ENCODE results near the gene CDKN1B. TPM values are rescaled to one million over a fixed set of nuclear protein-coding genes. Genes with fewer than 3 reads are reported as not detected.

CDKN1B gene
- total RNA-seq, 1 donor from 2014 or later = 143 TPM

DNA sequence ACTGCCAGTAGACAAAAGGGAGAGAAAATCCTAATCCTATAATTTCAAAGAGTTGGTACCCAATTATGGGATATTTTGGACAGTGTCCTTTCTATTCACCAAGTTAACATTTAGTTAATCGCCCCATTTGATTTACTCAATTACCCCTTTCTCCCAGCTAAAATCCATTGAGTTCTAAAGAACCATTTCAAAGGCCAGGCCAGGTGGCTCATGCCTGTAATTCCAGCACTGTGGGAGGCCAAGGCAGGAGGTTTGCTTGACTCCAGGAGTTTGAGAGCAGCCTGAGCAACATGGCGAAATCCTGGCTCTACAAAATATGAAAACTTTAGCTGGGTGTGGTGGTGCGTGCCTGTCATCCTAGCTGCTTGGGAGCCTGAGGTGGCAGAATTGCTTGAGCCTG lies 15.7 kb upstream of the CDKN1B start:
- no peak for DNase-seq

DNA sequence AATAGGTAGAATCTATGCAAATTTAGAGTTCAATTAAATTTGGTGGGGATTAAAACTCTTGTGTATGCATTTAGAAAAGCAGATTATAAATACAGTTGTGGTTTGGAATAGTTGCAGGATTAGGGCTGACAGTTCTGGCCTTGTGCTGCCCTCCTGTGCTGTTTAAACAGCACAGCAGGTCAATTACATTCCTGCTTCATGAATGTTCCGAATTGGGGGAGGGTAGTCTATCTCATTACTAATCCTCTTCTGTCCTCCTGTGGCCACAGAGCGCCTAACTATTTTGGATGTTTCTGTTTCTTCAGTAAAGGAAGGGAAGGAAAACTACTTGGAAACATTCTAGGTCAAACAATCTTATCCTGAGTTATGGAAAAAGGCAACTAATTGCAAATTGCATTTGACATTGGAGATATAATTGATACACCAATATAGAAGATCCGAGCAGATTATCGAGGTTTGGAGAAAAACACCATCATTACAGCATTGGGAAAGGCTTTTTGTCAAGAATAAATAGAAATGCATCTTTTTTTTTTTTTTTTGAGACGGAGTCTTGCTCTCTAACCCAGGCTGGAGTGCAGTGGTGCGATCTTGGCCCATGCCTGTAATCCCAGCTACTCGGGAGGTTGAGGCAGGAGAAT lies 12.5 kb upstream of the CDKN1B start:
- DNase-seq = no peak

DNA sequence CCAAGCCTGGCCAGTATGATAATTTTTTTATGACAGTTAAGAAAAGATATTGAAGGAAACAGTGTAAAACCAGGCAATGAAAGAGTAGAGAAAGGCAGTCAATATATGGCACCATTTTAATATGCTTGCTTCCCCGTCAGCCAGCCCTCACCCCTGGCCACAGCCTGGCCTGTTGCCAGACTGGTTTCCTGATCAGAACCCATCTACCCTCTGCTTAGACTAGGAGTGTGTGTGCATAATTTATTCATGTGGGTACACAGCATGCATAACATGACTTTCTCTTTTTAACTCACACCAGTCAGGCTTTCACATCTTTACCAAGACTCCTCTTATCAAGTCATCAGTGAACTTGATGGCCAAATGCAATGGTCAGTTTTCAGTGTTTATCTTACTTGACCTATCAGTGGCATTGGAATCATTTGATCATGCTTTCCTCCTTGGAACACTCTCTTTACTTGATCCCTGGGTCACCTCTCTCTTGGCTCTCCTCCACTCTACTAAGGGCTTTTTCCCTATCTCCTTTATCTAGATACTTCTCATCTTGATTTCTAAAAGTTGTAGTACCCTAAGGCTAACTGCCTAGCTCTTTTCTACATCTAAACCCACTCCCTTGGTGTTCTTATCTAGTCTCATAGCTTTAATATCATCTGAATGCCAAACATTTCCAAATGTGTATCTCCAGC lies 11.2 kb upstream of the CDKN1B start:
- no peak for DNase-seq

DNA sequence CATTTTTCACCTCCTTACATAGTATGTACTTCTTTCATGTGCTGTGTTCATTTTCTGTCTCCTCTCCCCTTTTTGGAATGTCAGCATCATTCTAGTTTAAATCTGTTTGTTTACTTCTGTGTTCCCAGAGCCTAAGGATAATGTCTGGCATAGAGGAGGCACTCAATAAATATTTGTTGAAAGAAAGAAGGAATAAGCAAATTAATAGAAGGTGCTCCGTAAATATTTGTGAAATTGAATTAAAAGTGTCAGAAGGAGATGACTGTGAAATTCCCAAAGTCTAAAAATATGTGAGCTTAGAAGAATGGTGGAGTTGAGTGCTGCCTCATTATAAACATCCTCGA lies 3.3 kb upstream of the CDKN1B start:
- DNase-seq = no peak

DNA sequence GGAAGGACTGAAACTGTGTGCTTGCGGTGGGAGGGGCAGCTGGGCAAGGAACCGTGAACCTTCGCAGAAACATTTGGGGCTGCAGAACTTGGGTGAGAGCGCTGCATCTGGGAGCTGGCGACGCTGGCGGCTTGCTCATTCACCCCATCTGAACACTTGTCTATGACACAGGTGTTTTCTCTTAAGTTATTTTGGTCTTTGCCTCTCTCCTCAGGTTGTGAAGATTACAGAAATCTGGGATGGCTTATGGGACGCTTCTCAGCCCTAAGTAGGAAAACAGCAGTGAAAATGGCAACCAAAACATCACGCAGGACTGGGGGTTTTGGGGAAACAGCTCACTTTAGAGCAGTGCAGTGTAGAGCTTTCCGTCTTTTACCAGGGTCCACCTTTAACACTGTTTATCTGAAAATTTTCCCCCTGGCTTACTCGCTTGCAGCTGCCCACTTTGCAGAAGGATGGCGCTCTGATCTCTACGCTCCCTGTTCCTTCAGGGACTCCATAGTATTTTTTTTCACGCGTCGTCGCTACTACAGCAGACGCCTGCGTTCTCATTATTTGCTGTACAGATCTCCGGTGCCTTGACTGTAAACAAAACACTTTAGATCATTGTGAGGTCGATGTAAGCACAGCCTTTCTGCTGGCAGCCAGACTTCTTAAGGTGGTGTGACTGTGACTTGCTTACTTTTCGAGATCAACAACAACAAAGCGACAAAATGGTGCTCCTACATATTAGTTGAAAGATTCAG lies 2.7 kb upstream of the CDKN1B start:
- no peak for DNase-seq

DNA sequence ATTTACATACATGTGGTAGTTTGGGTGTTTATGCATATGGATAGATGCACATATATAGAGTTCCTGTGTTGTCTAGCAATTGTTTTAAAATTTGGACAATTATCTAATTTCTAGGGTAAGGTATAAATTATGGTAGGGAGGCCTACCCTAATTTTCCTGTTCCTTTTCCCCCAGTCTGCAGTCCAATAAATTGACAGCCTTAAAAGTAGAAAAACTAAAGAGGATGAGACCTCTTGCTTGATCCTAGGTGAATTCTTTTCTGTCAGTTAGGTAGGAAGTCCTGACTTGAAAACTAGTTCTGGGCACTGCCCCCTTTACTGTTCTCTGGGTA lies 2.1 kb upstream of the CDKN1B start:
- no peak for DNase-seq

DNA sequence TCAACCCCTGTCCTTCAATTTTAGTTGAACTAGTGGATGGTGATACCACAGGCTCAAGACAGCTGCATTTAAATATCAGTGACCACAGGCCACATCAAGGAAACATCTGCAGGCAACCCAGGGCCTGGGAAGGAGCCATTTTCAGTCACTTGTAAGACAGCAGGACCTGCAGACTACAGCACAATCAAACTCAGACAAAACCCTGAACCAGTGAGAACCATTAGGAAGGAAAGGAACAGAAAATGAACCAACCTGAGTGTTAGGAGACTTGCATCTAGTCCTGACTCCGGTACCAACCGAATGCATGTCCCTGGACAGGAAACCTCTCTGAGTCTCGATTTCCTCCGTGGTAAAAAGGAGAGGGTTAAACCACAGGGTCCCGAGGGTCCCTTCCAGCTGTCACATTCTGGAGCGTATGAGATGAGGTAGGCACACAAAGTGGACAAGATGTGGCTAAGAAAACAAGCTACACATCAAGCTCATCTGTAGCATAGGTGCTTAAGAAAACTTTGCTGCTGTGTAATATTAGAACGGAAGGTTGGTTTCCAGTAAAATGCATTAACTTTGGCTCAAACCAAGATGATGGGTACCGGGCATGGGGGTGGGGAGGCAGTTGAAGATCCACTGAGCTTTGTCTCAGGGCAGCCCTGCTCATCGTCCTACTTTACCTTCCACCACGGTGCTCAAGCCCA lies 1.6 kb upstream of the CDKN1B start:
- no peak for DNase-seq

DNA sequence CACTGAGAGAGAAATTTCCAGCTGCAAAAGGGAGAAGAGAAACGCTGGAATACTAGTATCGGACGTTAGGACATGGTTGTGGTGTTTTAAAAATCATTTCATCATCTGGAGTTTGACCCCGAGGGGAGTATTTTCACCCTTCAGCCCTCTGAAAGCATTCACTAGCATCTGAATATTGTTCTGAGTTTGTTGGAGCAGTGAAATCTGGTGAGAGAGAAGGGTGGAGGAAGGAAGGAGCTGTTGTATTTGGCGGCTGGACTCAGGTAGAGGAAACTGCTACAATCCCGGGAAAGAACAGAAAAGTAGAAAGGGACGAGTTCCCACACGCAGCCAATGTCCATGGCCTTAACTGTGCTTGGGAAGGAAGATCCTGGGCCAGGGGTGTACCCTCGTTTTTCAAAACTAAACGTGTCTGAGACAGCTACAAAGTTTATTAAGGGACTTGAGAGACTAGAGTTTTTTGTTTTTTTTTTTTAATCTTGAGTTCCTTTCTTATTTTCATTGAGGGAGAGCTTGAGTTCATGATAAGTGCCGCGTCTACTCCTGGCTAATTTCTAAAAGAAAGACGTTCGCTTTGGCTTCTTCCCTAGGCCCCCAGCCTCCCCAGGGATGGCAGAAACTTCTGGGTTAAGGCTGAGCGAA lies 896 bp upstream of the CDKN1B start:
- DNase-seq = no peak

DNA sequence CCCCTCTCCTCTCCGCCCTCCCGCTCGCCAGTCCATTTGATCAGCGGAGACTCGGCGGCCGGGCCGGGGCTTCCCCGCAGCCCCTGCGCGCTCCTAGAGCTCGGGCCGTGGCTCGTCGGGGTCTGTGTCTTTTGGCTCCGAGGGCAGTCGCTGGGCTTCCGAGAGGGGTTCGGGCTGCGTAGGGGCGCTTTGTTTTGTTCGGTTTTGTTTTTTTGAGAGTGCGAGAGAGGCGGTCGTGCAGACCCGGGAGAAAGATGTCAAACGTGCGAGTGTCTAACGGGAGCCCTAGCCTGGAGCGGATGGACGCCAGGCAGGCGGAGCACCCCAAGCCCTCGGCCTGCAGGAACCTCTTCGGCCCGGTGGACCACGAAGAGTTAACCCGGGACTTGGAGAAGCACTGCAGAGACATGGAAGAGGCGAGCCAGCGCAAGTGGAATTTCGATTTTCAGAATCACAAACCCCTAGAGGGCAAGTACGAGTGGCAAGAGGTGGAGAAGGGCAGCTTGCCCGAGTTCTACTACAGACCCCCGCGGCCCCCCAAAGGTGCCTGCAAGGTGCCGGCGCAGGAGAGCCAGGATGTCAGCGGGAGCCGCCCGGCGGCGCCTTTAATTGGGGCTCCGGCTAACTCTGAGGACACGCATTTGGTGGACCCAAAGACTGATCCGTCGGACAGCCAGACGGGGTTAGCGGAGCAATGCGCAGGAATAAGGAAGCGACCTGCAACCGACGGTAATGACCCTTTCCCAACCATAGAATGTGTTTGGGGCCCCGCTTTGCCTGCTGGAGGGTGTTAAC lies 615 bp downstream of the CDKN1B start:
- DNase-seq = no peak

DNA sequence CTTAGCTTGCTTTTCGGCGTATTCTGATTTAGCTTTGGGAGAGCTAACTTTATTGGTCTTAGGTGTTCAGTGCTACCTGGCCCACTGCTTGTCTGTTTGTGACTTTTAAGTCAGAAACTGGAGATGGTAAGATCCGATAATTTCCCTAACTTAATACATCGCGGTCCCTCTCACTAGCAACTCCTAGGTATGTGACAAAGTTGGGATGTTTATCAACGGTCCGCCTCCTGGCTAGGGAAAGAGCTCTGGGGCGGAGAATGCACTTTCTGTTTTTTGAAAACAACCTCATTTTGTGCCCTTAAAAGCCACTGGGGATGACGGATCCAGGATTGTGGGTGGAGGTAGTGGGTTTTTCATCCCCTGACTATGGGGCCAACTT lies 1.2 kb downstream of the CDKN1B start:
- no peak for DNase-seq

DNA sequence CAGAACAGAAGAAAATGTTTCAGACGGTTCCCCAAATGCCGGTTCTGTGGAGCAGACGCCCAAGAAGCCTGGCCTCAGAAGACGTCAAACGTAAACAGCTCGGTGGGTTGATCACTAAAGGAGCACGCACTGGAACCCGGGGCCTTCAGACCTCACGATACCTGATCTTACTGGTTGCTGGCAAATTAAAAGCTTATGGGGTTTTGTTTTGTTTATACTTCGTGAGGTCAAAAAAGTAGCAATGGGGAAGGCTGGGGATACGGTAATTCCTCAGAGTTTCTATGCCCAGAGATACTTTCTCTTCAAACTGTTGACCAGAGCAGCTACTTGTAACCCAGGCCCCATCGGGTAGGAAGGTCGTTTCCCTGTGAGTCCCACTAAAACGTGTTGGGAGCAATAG lies 1.7 kb downstream of the CDKN1B start:
- DNase-seq = no peak

DNA sequence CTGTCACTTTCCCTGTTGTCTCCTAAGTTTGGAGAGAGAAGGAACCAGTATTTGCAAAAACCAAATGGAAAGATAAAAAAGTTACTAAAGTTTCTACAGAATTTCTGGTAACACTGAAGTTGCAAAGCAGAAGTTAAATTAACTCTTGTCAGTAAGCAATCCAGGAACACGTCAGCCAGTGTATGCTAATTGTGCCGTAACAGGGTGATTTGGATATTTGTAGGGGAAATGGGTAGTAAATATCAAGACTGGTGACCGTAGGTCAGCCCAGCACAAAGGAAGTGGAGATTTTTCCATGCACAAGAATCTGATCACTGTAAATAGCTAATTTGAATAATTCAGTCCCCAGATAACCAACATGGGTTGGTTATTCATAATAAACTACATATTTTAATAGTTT lies 2.3 kb downstream of the CDKN1B start:
- DNase-seq = no peak

DNA sequence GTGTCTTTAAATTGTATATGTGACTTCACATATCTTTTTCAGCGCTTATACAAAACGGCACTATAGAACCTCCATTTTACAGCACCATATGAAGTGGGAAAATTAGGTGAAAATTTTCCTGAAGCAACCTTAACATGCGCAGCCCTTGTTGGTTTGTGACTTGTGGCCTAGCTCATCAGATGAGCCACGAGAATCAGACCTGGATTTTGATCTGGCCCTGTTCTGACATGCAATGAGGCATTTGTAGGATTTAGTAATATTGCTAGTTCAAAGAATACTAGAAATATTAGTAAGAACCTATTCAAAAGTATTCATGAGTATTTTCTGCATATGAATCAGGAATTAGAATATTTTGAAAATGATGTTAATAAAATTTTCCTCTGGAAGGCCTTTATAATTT lies 2.9 kb downstream of the CDKN1B start:
- no peak for DNase-seq

DNA sequence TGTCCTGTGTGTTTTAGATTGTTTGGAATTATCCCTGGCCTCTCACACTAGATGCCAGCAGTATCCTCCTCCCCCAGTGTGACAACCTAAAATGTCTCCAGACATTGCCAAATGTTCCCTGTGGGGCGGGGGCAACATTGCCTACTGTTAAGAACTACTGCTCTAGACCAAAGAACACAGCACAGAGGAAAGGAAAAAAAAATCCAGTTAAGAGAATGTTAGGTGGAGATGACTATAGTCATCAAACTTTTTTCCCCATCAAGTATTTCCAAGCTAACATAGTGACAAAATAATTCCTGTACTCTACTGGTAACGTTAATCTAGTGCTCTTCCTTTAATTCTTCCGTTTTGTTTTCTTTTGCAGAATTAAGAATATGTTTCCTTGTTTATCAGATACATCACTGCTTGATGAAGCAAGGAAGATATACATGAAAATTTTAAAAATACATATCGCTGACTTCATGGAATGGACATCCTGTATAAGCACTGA lies 3.5 kb downstream of the CDKN1B start:
- no peak for DNase-seq

DNA sequence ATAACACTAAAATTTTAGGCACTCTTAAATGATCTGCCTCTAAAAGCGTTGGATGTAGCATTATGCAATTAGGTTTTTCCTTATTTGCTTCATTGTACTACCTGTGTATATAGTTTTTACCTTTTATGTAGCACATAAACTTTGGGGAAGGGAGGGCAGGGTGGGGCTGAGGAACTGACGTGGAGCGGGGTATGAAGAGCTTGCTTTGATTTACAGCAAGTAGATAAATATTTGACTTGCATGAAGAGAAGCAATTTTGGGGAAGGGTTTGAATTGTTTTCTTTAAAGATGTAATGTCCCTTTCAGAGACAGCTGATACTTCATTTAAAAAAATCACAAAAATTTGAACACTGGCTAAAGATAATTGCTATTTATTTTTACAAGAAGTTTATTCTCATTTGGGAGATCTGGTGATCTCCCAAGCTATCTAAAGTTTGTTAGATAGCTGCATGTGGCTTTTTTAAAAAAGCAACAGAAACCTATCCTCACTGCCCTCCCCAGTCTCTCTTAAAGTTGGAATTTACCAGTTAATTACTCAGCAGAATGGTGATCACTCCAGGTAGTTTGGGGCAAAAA lies 4.1 kb downstream of the CDKN1B start:
- DNase-seq = no peak

DNA sequence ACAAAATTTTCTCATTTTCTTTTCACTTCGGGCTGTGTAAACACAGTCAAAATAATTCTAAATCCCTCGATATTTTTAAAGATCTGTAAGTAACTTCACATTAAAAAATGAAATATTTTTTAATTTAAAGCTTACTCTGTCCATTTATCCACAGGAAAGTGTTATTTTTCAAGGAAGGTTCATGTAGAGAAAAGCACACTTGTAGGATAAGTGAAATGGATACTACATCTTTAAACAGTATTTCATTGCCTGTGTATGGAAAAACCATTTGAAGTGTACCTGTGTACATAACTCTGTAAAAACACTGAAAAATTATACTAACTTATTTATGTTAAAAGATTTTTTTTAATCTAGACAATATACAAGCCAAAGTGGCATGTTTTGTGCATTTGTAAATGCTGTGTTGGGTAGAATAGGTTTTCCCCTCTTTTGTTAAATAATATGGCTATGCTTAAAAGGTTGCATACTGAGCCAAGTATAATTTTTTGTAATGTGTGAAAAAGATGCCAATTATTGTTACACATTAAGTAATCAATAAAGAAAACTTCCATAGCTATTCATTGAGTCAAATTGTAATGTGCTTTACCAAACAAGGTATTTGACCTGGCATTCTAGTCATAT lies 4.8 kb downstream of the CDKN1B start:
- no peak for DNase-seq

DNA sequence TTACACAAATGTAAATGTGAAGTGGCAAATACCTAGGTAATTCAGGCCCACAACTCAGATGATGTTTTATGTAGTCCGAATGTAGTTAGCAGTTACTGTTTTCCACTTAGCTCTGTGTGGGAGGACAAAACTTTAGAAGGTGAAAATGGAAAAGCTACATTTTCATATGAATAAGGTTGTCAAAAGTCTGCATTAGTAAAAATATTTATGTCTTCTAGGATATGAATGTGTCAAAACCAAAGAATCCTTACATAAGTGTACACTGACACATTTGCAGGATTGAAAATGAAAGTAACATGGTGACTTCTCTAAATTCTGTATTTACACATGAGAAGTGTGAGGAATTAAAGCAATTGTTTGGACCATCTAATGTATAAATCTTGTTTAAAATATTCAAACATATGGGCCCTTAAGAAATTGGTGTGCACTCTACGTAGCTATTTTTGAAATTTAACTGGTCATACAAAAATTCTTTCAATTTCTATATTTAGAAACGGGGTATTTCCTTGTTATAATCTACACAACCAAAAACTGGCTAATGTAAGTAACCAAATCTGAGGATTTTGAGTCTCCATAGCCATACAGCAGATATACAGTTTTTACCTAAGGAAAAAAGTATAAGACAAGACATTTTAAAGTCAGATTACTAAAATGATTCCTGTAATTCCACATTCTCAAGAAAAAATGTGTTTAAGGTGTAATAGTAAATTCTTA lies 5.4 kb downstream of the CDKN1B start:
- no peak for DNase-seq

DNA sequence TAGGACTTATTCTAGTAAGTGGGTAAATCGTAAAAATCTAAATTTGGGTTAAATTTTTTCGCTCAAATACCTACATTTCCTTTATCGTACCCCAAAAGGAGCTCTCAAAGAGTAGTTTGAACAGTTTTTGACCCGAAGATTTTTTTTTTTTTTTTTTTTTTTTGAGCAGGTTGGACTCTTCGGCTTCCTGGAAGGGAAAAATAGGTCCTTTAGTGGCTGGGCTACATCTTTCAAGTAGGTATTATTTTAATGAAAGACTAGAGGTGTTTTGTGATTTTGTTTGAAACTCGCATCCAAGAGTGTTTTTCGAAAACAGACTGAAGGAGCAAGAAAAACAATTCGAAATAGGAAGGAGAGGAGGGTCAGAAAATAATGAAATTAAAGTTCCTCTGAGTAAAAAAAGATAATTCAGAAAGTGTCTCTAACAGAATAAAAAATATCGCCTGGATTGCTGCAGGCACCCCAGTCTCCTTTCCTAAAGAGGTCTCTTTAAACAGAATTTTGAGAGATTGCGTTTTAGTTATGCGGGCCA lies 6.0 kb downstream of the CDKN1B start:
- no peak for DNase-seq

DNA sequence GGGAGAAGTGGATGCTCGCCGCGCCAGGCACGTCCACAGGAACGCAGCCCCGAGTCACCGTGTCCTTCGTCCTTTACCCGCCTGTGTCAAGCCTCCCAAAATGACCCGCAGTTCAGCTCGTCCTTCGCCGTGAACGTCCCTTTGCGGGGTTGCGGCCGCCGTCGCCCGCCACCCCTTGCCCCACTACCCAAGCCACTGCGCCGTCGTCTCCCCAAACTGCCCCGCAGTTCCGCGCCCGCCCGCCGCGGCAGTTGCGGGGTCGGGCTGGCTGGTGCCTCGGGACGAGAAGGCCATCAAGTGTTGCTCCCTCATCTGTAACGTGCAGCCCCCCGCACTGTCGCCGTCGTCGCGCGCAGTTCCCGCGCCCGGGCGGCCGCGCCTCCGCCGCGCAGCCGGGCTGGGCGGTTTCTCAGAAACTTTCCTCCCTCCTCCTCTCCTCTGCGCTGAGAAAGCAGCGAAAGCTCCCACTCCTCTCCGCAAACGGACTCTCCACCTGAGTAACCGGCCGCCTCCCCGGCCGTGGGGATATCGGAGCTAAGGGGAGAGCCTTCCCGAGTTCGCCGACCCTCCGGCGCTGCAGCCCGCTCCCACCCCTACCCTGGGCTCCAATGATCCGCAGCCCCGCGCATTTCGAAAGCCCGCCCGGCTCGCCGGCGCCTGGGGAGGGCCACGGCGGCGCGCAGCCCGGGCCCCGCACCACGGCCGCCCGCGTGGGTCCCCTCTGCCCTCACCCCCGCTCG lies 6.7 kb downstream of the CDKN1B start:
- no peak for DNase-seq
